WI38 (cell line): ENCODE data around the gene C4A.
A peak's percentile ranks its signal among the peaks of the same experiment; 100 is the strongest.

Source experiments
- H3K4me3 ChIP-seq: 2 replicates; pipeline ENCODE4 v1.5.1; 2011; ENCODE audit warnings: low read depth, mild to moderate bottlenecking, control low read depth, low read length
- CTCF ChIP-seq: IDR thresholded peaks from 2 replicates; pipeline ENCODE4 v1.5.1; 2012; ENCODE audit warnings: low read depth, mild to moderate bottlenecking, control low read depth, low read length

Gene C4A

DNA sequence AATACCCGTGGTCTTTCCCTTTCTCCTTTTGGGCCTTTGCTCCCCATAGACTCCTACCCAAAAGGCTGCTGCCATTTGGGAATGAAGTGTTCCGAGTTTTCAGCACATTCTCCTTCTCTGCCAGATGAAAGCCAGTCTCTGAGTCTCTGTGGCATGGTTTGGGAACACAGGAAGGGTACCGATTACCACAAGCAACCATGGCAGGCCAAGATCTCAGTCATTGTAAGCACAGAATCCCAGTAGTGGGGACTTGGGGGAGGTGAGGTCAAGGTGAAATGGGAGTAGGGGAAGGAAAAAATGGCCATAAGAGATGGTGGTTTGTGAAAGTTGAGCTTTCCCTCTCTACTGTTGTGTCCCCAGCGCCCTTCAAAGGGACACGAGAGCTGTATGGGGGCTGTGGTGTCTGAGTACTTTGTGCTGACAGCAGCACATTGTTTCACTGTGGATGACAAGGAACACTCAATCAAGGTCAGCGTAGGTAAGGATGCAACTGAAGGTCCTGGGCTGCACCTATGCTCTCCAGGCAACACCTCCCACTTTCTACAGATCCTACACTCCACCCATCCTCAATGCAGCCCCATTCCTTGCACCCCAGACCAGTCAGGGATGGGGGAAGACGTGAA lies 31.8 kb upstream of the C4A start:
- no peak for TF ChIP-seq CTCF
- H3K4me3 ChIP-seq = no peak overlapping the region

DNA sequence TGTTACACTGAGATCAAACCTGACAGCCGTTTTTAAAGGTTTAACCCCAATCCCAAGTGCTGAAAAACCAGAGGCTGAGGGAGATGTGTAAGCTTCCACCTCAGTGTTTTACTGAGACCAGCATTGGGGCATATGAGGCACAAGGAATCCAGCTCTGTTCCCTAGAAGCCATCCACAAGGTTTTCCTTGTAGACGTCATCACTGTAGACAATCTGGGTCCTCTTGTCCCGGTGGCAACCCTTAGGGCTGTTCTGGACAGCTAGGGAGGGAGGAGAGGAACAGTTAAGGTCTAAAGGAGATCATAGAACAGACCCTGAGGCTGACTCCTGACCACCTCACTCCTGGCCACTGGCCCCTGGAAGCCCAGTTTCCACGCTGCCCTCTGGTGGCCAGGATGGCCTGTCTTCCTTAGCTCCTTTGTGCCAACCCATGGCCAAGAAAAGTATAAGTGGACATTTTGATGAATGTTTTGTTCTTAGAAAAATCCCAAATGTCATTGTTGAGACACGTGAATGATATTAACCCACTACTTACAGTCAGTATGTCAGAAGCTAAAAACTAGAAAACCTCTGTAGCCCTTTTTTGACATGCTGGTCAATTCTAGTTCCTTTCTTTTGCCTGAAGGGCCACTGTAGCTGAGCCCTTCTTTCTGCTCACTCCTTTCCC lies 29.6 kb upstream of the C4A start:
- peak; percentile 78 for TF ChIP-seq CTCF
- H3K4me3 ChIP-seq = no peak overlapping the region

DNA sequence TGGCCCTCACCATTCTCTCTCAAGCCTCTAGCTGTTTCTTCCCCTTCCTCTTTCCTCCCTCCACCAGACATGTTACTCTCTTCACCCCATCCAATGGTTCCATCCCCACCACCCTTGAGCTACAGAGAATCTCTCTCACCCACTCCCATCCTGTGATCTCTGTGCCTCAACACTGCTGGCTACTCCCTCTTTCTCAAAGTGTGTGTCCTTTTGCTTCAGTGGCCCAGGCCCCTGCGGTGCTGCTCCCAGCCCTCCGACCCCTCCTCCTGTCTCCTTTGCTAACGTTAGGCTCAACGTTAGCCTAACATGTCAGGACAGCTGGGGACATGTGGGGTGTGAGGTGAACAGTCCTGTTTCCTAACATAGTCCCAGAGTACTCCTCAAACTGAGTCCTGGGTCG lies 29.0 kb upstream of the C4A start:
- no peak overlapping the region for H3K4me3 ChIP-seq
- no peak for TF ChIP-seq CTCF

GRCh38 chr6:31954511-31954910 lies 27.3 kb upstream of the C4A start:
- no peak for TF ChIP-seq CTCF

GRCh38 chr6:31956796-31957195 lies 25.1 kb upstream of the C4A start:
- TF ChIP-seq CTCF = no peak
- H3K4me3 ChIP-seq = no peak overlapping the region

More at GRCh38 chr6:31954511-31954910, 27.3 kb upstream of the C4A start:
- no peak overlapping the region for H3K4me3 ChIP-seq

DNA sequence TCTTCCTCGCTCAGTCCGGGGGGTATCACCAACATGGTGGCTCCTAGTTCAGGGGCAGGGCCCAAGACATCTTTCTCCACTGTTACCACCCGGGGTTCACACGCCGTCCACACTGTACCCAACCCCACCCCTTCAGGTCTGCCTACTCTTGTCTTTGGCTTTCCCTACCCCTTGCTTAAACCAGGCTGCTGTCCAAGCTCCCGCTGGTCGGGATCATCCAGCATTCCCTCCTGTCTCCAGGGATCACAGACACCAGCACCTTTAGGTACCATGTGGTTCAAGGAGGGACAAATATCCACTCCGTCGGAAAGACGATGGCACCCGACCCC lies 23.5 kb upstream of the C4A start:
- peak overlapping the region; percentile 100 for H3K4me3 ChIP-seq
- TF ChIP-seq CTCF = no peak
